Measurements from ENCODE around the gene TTLL5.

Gene TTLL5

GRCh38 chr14:75646762-75647161 lies 14.3 kb upstream of the TTLL5 start:
- ChIA-PET POLR2A (ENCODE audit: low non-redundant PET) (no interaction called here), CTCF (interaction anchor here (0.6 to 13.8 kb wide), 2 partner anchors 71 to 677 kb away, joined by 3 to 162 read pairs; partner anchors contain the start of gene FLVCR2)
- no peak for TF ChIP-seq CTCF (conservative IDR thresholded peaks at IDR 0.05; ENCODE audit: low read depth)
- no peak for DNase-seq (ENCODE audit: low spot score)
- peak overlapping the region; percentile 69 for H3K27ac ChIP-seq

GRCh38 chr14:75647640-75648039 lies 13.4 kb upstream of the TTLL5 start:
- DNase-seq (ENCODE audit: low spot score), result no peak
- ChIA-PET POLR2A (ENCODE audit: low non-redundant PET) (no interaction called here), CTCF (interaction anchor here (13.8 kb wide), 1 partner anchor 72 kb away, joined by 162 read pairs; the partner anchor contains the start of gene FLVCR2)
- H3K27ac ChIP-seq, result peak overlapping the region; percentile 77
- TF ChIP-seq CTCF (conservative IDR thresholded peaks at IDR 0.05; ENCODE audit: low read depth), result no peak

- CTCF ChIA-PET, result interaction anchor here (13.8 kb wide), 1 partner anchor 72 kb away, joined by 162 read pairs; the partner anchor contains the start of gene FLVCR2
- peak overlapping the region; percentile 77 for H3K27ac ChIP-seq
- POLR2A ChIA-PET (ENCODE audit: low non-redundant PET), result no interaction called here
- DNase-seq (ENCODE audit: low spot score), result peak; percentile 80
- no peak for TF ChIP-seq CTCF (conservative IDR thresholded peaks at IDR 0.05; ENCODE audit: low read depth)
Measured at GRCh38 chr14:75648066-75648838, 12.8 kb upstream of the TTLL5 start.

- no peak for TF ChIP-seq CTCF (conservative IDR thresholded peaks at IDR 0.05; ENCODE audit: low read depth)
- H3K27ac ChIP-seq, result peak overlapping the region; percentile 77
- ChIA-PET POLR2A (ENCODE audit: low non-redundant PET) (no interaction called here), CTCF (interaction anchor here (13.8 kb wide), 1 partner anchor 73 kb away, joined by 162 read pairs; the partner anchor contains the start of gene FLVCR2)
- DNase-seq (ENCODE audit: low spot score), result no peak
Measured at GRCh38 chr14:75649337-75649736, 11.7 kb upstream of the TTLL5 start.

- DNase-seq (ENCODE audit: low spot score), result no peak
- no peak overlapping the region for H3K27ac ChIP-seq
- ChIA-PET POLR2A (ENCODE audit: low non-redundant PET) (no interaction called here), CTCF (interaction anchor here (13.8 kb wide), 1 partner anchor 74 kb away, joined by 162 read pairs; the partner anchor contains the start of gene FLVCR2)
- no peak for TF ChIP-seq CTCF (conservative IDR thresholded peaks at IDR 0.05; ENCODE audit: low read depth)
Measured at GRCh38 chr14:75649773-75650172, 11.3 kb upstream of the TTLL5 start.

- H3K27ac ChIP-seq, result no peak overlapping the region
- POLR2A ChIA-PET (ENCODE audit: low non-redundant PET), result no interaction called here
- DNase-seq (ENCODE audit: low spot score), result no peak
- TF ChIP-seq CTCF (conservative IDR thresholded peaks at IDR 0.05; ENCODE audit: low read depth), result no peak
- CTCF ChIA-PET, result interaction anchor here (0.7 to 13.8 kb wide), 2 partner anchors 74 to 196 kb away, joined by 4 to 162 read pairs; partner anchors contain the start of gene FLVCR2
Measured at GRCh38 chr14:75650253-75651058, 10.6 kb upstream of the TTLL5 start.
